Tibial nerve (tissue), 4 donors: ENCODE measurements around the gene EGF. TPM values are rescaled to one million over a fixed set of nuclear protein-coding genes. Genes with fewer than 3 reads are reported as not detected.

Experiments used
- DNase-seq, 2 donors: peaks; one replicate each; pipeline ENCODE4 v3.0.0-alpha.2; 2019; ENCODE audit warnings: low spot score in 2 of 2
- H3K27ac ChIP-seq, 4 donors: fragments of 200-600 bp; sonication (generic) in 3 of 4; one replicate each; pipeline ENCODE4 v1.5.1; 2017 to 2019; ENCODE audit warnings: mild to moderate bottlenecking in 1 of 4
- H3K27me3 ChIP-seq, 2 donors: fragments of 200-600 bp; sonication (generic) in 1 of 2; one replicate each; pipeline versions ENCODE4 v1.5.1 to v1.6.0; 2017 to 2019
- H3K36me3 ChIP-seq, 3 donors: fragments of 200-600 bp; sonication (generic); one replicate each; pipeline ENCODE4 v1.5.1; 2018 to 2019
- H3K4me1 ChIP-seq, 4 donors: fragments of 200-600 bp; sonication (generic) in 3 of 4; one replicate each; pipeline ENCODE4 v1.5.1; 2017 to 2019
- H3K4me3 ChIP-seq, 4 donors: fragments of 200-600 bp; sonication (generic) in 3 of 4; one replicate each; pipeline ENCODE4 v1.5.1; 2017 to 2019; ENCODE audit warnings: mild to moderate bottlenecking in 1 of 4, moderate library complexity in 1 of 4
- H3K9me3 ChIP-seq, 4 donors: fragments of 200-600 bp; sonication (generic) in 3 of 4; one replicate each; pipeline ENCODE4 v1.5.1; 2017 to 2019
- CTCF ChIP-seq, 5 experiments: fragments of 200-600 bp in 3 of 5; fragments of 450-650 bp in 2 of 5; sonication (generic) in 3 of 5; IDR thresholded peaks; one replicate each; pipeline ENCODE4 v1.5.1; 2016 to 2019; ENCODE audit warnings: antibody characterized with exemption in 5 of 5, mild to moderate bottlenecking in 3 of 5, moderate library complexity in 2 of 5
- EP300 ChIP-seq, 2 donors: sonication (generic); formaldehyde crosslinking; IDR thresholded peaks; one replicate each; pipeline ENCODE4 v1.6.1; 2017; ENCODE audit warnings: antibody characterized with exemption in 2 of 2, mild to moderate bottlenecking in 1 of 2
- POLR2A ChIP-seq, 2 donors: fragments of 450-650 bp; IDR thresholded peaks; one replicate each; pipeline ENCODE4 v1.6.1; 2017; ENCODE audit warnings: antibody characterized with exemption in 2 of 2, mild to moderate bottlenecking in 2 of 2, moderate library complexity in 2 of 2
- WGBS, 2 donors: methylation state at CpG; one replicate each; pipeline ENCODE4 v1.1.5; 2018; 5-methylcytosine and 5-hydroxymethylcytosine counted together
- total RNA-seq, 4 donors: library from RNA; depleted of rRNA; stranded (reverse); fragments of >200 nt; gene quantifications; one replicate each; pipeline ENCODE4 v1.1.0, GENCODE V29; 2016

The EGF gene
- total RNA-seq, 4 donors from 2014 or later: 0.42 to 1.6 TPM; not detected in 2

GRCh38 chr4:109890076-109890475 lies 22.6 kb upstream of the EGF start:
- no peak overlapping the region for H3K27ac ChIP-seq
- TF ChIP-seq EP300 (IDR thresholded peaks at IDR 0.05): no peak
- no peak for TF ChIP-seq POLR2A (IDR thresholded peaks at IDR 0.05)
- no peak for TF ChIP-seq CTCF (IDR thresholded peaks at IDR 0.05)
- no peak overlapping the region for H3K4me3 ChIP-seq
- DNase-seq: no peak
- H3K9me3 ChIP-seq: no peaks in the 10 kb centered on the region
- no peaks in the 10 kb centered on the region for H3K27me3 ChIP-seq
- H3K36me3 ChIP-seq: no peaks in the 10 kb centered on the region
- H3K4me1 ChIP-seq: no peaks in the 10 kb centered on the region

GRCh38 chr4:109902559-109903251 lies 10.0 kb upstream of the EGF start:
- no peaks in the 10 kb centered on the region for H3K27me3 ChIP-seq
- no peaks in the 10 kb centered on the region for H3K4me1 ChIP-seq
- no peak overlapping the region for H3K27ac ChIP-seq
- H3K9me3 ChIP-seq: peaks cover 0 to 4% (median 0%) of the 10 kb centered on the region in 4 donors
- 91 to 92% methylated on average over 8 of the region's 8 CpGs for WGBS, 2 donors
- no peak overlapping the region for H3K4me3 ChIP-seq
- TF ChIP-seq EP300 (IDR thresholded peaks at IDR 0.05) (no peak), CTCF (IDR thresholded peaks at IDR 0.05) (no peak), POLR2A (IDR thresholded peaks at IDR 0.05) (no peak)
- DNase-seq: no peak
- no peaks in the 10 kb centered on the region for H3K36me3 ChIP-seq

GRCh38 chr4:109908731-109909130 lies 4.0 kb upstream of the EGF start:
- H3K27me3 ChIP-seq: no peaks in the 10 kb centered on the region
- 47 to 49% methylated on average over 1 of the region's 1 CpG for WGBS, 2 donors
- no peak overlapping the region for H3K27ac ChIP-seq
- no peaks in the 10 kb centered on the region for H3K36me3 ChIP-seq
- H3K4me1 ChIP-seq: peaks cover 0 to 5% (median 0%) of the 10 kb centered on the region in 4 donors
- H3K4me3 ChIP-seq: no peak overlapping the region
- no peak for DNase-seq
- H3K9me3 ChIP-seq: peaks cover 0 to 4% (median 0%) of the 10 kb centered on the region in 4 donors
- no peak for TF ChIP-seq EP300 (IDR thresholded peaks at IDR 0.05)
- no peak for TF ChIP-seq POLR2A (IDR thresholded peaks at IDR 0.05)
- no peak for TF ChIP-seq CTCF (IDR thresholded peaks at IDR 0.05)

- no peak for DNase-seq
- TF ChIP-seq EP300 (IDR thresholded peaks at IDR 0.05) (no peak), POLR2A (IDR thresholded peaks at IDR 0.05) (no peak), CTCF (IDR thresholded peaks at IDR 0.05) (no peak)
- H3K27ac ChIP-seq: no peak overlapping the region
- peaks cover 0 to 5% (median 0%) of the 10 kb centered on the region in 4 donors for H3K4me1 ChIP-seq
- no peaks in the 10 kb centered on the region for H3K36me3 ChIP-seq
- 87 to 91% methylated on average over 2 of the region's 2 CpGs for WGBS, 2 donors
- peaks cover 0 to 4% (median 0%) of the 10 kb centered on the region in 4 donors for H3K9me3 ChIP-seq
- H3K4me3 ChIP-seq: no peak overlapping the region
- no peaks in the 10 kb centered on the region for H3K27me3 ChIP-seq
Observed at GRCh38 chr4:109910256-109910655, 2.4 kb upstream of the EGF start.

GRCh38 chr4:109913596-109914241 lies 1.0 kb downstream of the EGF start:
- TF ChIP-seq POLR2A (IDR thresholded peaks at IDR 0.05): no peak
- TF ChIP-seq EP300 (IDR thresholded peaks at IDR 0.05): no peak
- no peak for TF ChIP-seq CTCF (IDR thresholded peaks at IDR 0.05)
- Histone ChIP-seq H3K4me3 (no peak overlapping the region), H3K27ac (no peak overlapping the region), H3K9me3 (no peaks in the 10 kb centered on the region), H3K4me1 (peaks cover 0 to 5% (median 0%) of the 10 kb centered on the region in 4 donors), H3K27me3 (no peaks in the 10 kb centered on the region), H3K36me3 (no peaks in the 10 kb centered on the region)
- 88 to 92% methylated on average over 2 of the region's 2 CpGs for WGBS, 2 donors
- no peak for DNase-seq
